Neural cell (in vitro differentiated cells): ENCODE data around the gene PTPN3. TPM values are rescaled to one million over a fixed set of nuclear protein-coding genes. Genes with fewer than 3 reads are reported as not detected.

Experiments used
- H2AFZ ChIP-seq: fragments of 200-600, 300-800 bp; sonication (generic), shearing (Covaris generic); 2 replicates; pipeline ENCODE4 v1.6.0; 2014; ENCODE audit warnings: low read depth, mild to moderate bottlenecking, antibody characterized with exemption, low read length, moderate library complexity
- H3F3A ChIP-seq: fragments of 200-600 bp; shearing (Covaris generic); 2 replicates; pipeline ENCODE4 v1.6.1; 2016; ENCODE audit warnings: mild to moderate bottlenecking, moderate library complexity, mixed read lengths, antibody characterized with exemption, low read length; ENCODE audit not compliant: insufficient read depth, poor library complexity, severe bottlenecking
- H3K27ac ChIP-seq: fragments of 200-600, 300-800 bp; sonication (generic), shearing (Covaris generic); 2 replicates; pipeline ENCODE4 v1.5.1; 2014; ENCODE audit warnings: mild to moderate bottlenecking, low read length, moderate library complexity
- H3K27me3 ChIP-seq: fragments of 300-800, 200-600 bp; sonication (generic), shearing (Covaris generic); 2 replicates; pipeline ENCODE4 v1.6.0; 2014; ENCODE audit warnings: mild to moderate bottlenecking, low read depth, low read length, moderate library complexity; ENCODE audit not compliant: insufficient read depth
- H3K36me3 ChIP-seq: fragments of 300-800, 200-600 bp; sonication (generic), shearing (Covaris generic); 2 replicates; pipeline ENCODE4 v1.5.1; 2014; ENCODE audit warnings: mild to moderate bottlenecking, antibody characterized with exemption, low read length, moderate library complexity; ENCODE audit not compliant: insufficient read depth
- H3K4me2 ChIP-seq: fragments of 300-800, 200-600 bp; sonication (generic), shearing (Covaris generic); 2 replicates; pipeline ENCODE4 v1.6.0; 2014; ENCODE audit warnings: mild to moderate bottlenecking, low read length
- H3K4me3 ChIP-seq: fragments of 300-800, 200-600 bp; sonication (generic), shearing (Covaris generic); 2 replicates; pipeline ENCODE4 v1.5.1; 2014; ENCODE audit warnings: mild to moderate bottlenecking, low read length, moderate library complexity
- H3K79me2 ChIP-seq: fragments of 200-600 bp; shearing (Covaris generic); replicated peaks from 2 replicates; pipeline ENCODE4 v1.6.0; 2014; ENCODE audit warnings: mild to moderate bottlenecking, low read length, moderate library complexity; ENCODE audit not compliant: insufficient read depth
- H3K9ac ChIP-seq: fragments of 300-800, 200-600 bp; sonication (generic), shearing (Covaris generic); 2 replicates; pipeline ENCODE4 v1.6.1; 2016; ENCODE audit warnings: mild to moderate bottlenecking, low read length, mixed read lengths
- H3K9me2 ChIP-seq: fragments of 200-600 bp; shearing (Covaris generic); 2 replicates; pipeline ENCODE4 v1.6.1; 2016; ENCODE audit warnings: mild to moderate bottlenecking, low read length, mixed read lengths; ENCODE audit not compliant: insufficient read depth
- H3K9me3 ChIP-seq: fragments of 200-600, 300-800 bp; sonication (generic), shearing (Covaris generic); 2 replicates; pipeline ENCODE4 v1.6.1; 2016; ENCODE audit warnings: mild to moderate bottlenecking, mixed run types, low read length, moderate library complexity, mixed read lengths
- H4K20me1 ChIP-seq: fragments of 200-600 bp; shearing (Covaris generic); 2 replicates; pipeline ENCODE4 v1.6.1; 2016; ENCODE audit warnings: mild to moderate bottlenecking, mixed run types; ENCODE audit not compliant: insufficient read depth
- CTCF ChIP-seq: fragments of 450-650 bp; IDR thresholded peaks from 2 replicates; pipeline ENCODE4 v1.5.1; 2014; ENCODE audit warnings: antibody characterized with exemption, mild to moderate bottlenecking, moderate library complexity; ENCODE audit not compliant: poor library complexity, severe bottlenecking
- EP300 ChIP-seq: fragments of 450-650 bp; conservative IDR thresholded peaks from 2 replicates; pipeline ENCODE4 v1.6.1; 2014; ENCODE audit warnings: antibody characterized with exemption, mild to moderate bottlenecking, moderate library complexity; ENCODE audit not compliant: poor library complexity, severe bottlenecking
- EZH2 ChIP-seq: fragments of 200-600, 300-800 bp; shearing (Covaris generic), sonication (generic); IDR thresholded peaks from 2 replicates; pipeline ENCODE4 v1.6.1; 2014; ENCODE audit warnings: antibody characterized with exemption, low read length, borderline replicate concordance, mild to moderate bottlenecking; ENCODE audit not compliant: insufficient read depth, poor library complexity, severe bottlenecking
- MXI1 ChIP-seq: fragments of 450-650 bp; conservative IDR thresholded peaks from 2 replicates; pipeline ENCODE4 v1.6.1; 2014; ENCODE audit warnings: antibody characterized with exemption, mild to moderate bottlenecking; ENCODE audit not compliant: poor library complexity, severe bottlenecking
- POLR2AphosphoS5 ChIP-seq: IDR thresholded peaks from 2 replicates; pipeline ENCODE4 v1.6.1; 2012
- RAD21 ChIP-seq: fragments of 450-650 bp; conservative IDR thresholded peaks from 2 replicates; pipeline ENCODE4 v1.6.1; 2014; ENCODE audit warnings: antibody characterized with exemption, mild to moderate bottlenecking, moderate library complexity
- REST ChIP-seq: IDR thresholded peaks from 2 replicates; pipeline ENCODE4 v1.6.1; 2012; ENCODE audit warnings: borderline replicate concordance
- SMC3 ChIP-seq: fragments of 450-650 bp; conservative IDR thresholded peaks from 2 replicates; pipeline ENCODE4 v1.6.1; 2014; ENCODE audit warnings: antibody characterized with exemption, mild to moderate bottlenecking, moderate library complexity; ENCODE audit not compliant: poor library complexity
- TAF1 ChIP-seq: IDR thresholded peaks from 2 replicates; pipeline ENCODE4 v1.6.1; 2012; ENCODE audit warnings: low read depth
- polyA plus RNA-seq: library from polyadenylated mRNA; depleted of rRNA; stranded (reverse); fragments of >200 nt; gene quantifications from 2 replicates; pipeline ENCODE4 v1.2.3, GENCODE V29; 2014

The PTPN3 gene
- polyA plus RNA-seq, 1 donor from 2014 or later: 3.8 TPM

GRCh38 chr9:109479822-109480221, 18.3 kb downstream of the PTPN3 start:
- Histone ChIP-seq H3K4me2 (no peak overlapping the region), H3K79me2 (no peaks in the 10 kb centered on the region), H3K27ac (no peak overlapping the region), H3K4me3 (no peak overlapping the region), H3K9me2 (no peaks in the 10 kb centered on the region), H3K36me3 (no peaks in the 10 kb centered on the region), H3K9ac (no peak overlapping the region), H3F3A (no peaks in the 10 kb centered on the region), H3K27me3 (no peaks in the 10 kb centered on the region), H4K20me1 (no peaks in the 10 kb centered on the region), H3K9me3 (no peaks in the 10 kb centered on the region), H2AFZ (no peak overlapping the region)
- TF ChIP-seq REST (no peak), TAF1 (no peak), MXI1 (no peak), CTCF (no peak), EP300 (no peak), RAD21 (no peak), EZH2 (no peak), POLR2AphosphoS5 (no peak), SMC3 (no peak)

- Histone ChIP-seq H3K4me2 (no peak overlapping the region), H2AFZ (no peak overlapping the region), H3K9ac (no peak overlapping the region), H3K79me2 (no peaks in the 10 kb centered on the region), H3K36me3 (no peaks in the 10 kb centered on the region), H4K20me1 (no peaks in the 10 kb centered on the region), H3K27ac (no peak overlapping the region), H3K9me2 (no peaks in the 10 kb centered on the region), H3F3A (no peaks in the 10 kb centered on the region), H3K4me3 (no peak overlapping the region), H3K27me3 (no peaks in the 10 kb centered on the region), H3K9me3 (no peaks in the 10 kb centered on the region)
- TF ChIP-seq MXI1 (no peak), EP300 (no peak), REST (no peak), EZH2 (no peak), CTCF (no peak), POLR2AphosphoS5 (no peak), RAD21 (no peak)
Measured at GRCh38 chr9:109478665-109479380, 19.3 kb downstream of the PTPN3 start.
